Measurements from ENCODE around the gene MREG. TPM values are rescaled to one million over a fixed set of nuclear protein-coding genes. Genes with fewer than 3 reads are reported as not detected.

The MREG gene
- total RNA-seq, 1 donor from 2014 or later, result 8.1 TPM

Other genes with a start within 250 kb of the MREG start
- 21.7 TPM for gene PECR, start 68.3 kb upstream of the MREG start, total RNA-seq
- gene TMEM169, start 68.4 kb upstream of the MREG start, total RNA-seq, result 0.69 TPM
- 166 TPM for gene XRCC5, start 95.8 kb upstream of the MREG start, total RNA-seq